Stimulated activated naive CD4-positive, alpha-beta T cell treated with Interleukin-2 at 50 U/mL for 16 hours (primary cell): ENCODE data around the gene FAM241A.
"Not testable (repeated sequence)": the region's sequence is repeated elsewhere in the genome, so short reads cannot be mapped to it uniquely, and the experiment has no call there.

ENCODE experiments used
- DNase-seq: peaks from one replicate; lab custom pipeline; 2025; lab: John Stamatoyannopoulos, UW

FAM241A gene

GRCh38 chr4:112138538-112138937 is 6.7 kb upstream of the FAM241A start:
- no peak for DNase-seq

- no peak for DNase-seq
Observed at GRCh38 chr4:112140536-112140935, 4.7 kb upstream of the FAM241A start.

GRCh38 chr4:112141366-112142138 is 3.7 kb upstream of the FAM241A start:
- DNase-seq = no peak

- DNase-seq = no peak
Observed at GRCh38 chr4:112142182-112142581, 3.1 kb upstream of the FAM241A start.

GRCh38 chr4:112143781-112144180 is 1.5 kb upstream of the FAM241A start:
- DNase-seq = no peak

GRCh38 chr4:112144546-112145325 is 518 bp upstream of the FAM241A start:
- no peak for DNase-seq

GRCh38 chr4:112145790-112146501 is 692 bp downstream of the FAM241A start:
- peak; percentile 80 for DNase-seq

- DNase-seq = no peak
Observed at GRCh38 chr4:112146502-112146813, 1.2 kb downstream of the FAM241A start.

- DNase-seq = no peak
Observed at GRCh38 chr4:112147697-112148096, 2.4 kb downstream of the FAM241A start.

GRCh38 chr4:112150920-112151319 is 5.7 kb downstream of the FAM241A start:
- DNase-seq = no peak

- no peak for DNase-seq
Observed at GRCh38 chr4:112152521-112152920, 7.3 kb downstream of the FAM241A start.

- no peak for DNase-seq
Observed at GRCh38 chr4:112153211-112153791, 8.0 kb downstream of the FAM241A start.

- DNase-seq = no peak
Observed at GRCh38 chr4:112156112-112156511, 10.9 kb downstream of the FAM241A start.

GRCh38 chr4:112156553-112156952 is 11.3 kb downstream of the FAM241A start:
- no peak for DNase-seq

GRCh38 chr4:112163706-112164105 is 18.5 kb downstream of the FAM241A start:
- not testable (repeated sequence) for DNase-seq

GRCh38 chr4:112167794-112168193 is 22.5 kb downstream of the FAM241A start:
- no peak for DNase-seq

GRCh38 chr4:112168719-112169500 is 23.7 kb downstream of the FAM241A start:
- no peak for DNase-seq

- DNase-seq = no peak
Observed at GRCh38 chr4:112170451-112170993, 25.3 kb downstream of the FAM241A start.

- DNase-seq = not testable (repeated sequence)
Observed at GRCh38 chr4:112171051-112171763, 26.0 kb downstream of the FAM241A start.

GRCh38 chr4:112172180-112172579 is 26.9 kb downstream of the FAM241A start:
- no peak for DNase-seq
